T1000 (cell line): ENCODE results near the gene HIPK4.

Experiments used
- DNase-seq: peaks from one replicate; lab custom pipeline; 2025; ENCODE audit warnings: mixed read lengths; lab: John Stamatoyannopoulos, UW

Gene HIPK4

GRCh38 chr19:40365613-40366401, 24.2 kb downstream of the HIPK4 start:
- no peak for DNase-seq

- DNase-seq, result no peak
Observed at GRCh38 chr19:40365010-40365409, 25.0 kb downstream of the HIPK4 start.

GRCh38 chr19:40363069-40363468, 26.9 kb downstream of the HIPK4 start:
- DNase-seq, result no peak

- no peak for DNase-seq
Observed at GRCh38 chr19:40362160-40362559, 27.8 kb downstream of the HIPK4 start.

GRCh38 chr19:40360708-40361241, 29.2 kb downstream of the HIPK4 start:
- DNase-seq, result no peak

- DNase-seq, result no peak
Observed at GRCh38 chr19:40360020-40360707, 29.8 kb downstream of the HIPK4 start.

GRCh38 chr19:40358773-40359172, 31.2 kb downstream of the HIPK4 start:
- no peak for DNase-seq

- no peak for DNase-seq
Observed at GRCh38 chr19:40357640-40358039, 32.3 kb downstream of the HIPK4 start.

- no peak for DNase-seq
Observed at GRCh38 chr19:40356681-40357595, 33.0 kb downstream of the HIPK4 start.

GRCh38 chr19:40355975-40356680, 33.9 kb downstream of the HIPK4 start:
- DNase-seq, result no peak

GRCh38 chr19:40348961-40349507, 40.9 kb downstream of the HIPK4 start:
- DNase-seq, result no peak

GRCh38 chr19:40348125-40348913, 41.7 kb downstream of the HIPK4 start, which contains the start of the genes C19orf47 and PLD3:
C19orf47 (minus strand) TSS chr19:40348397; CDS start chr19:40341857, 6,540 bp downstream.
PLD3 (plus strand) TSS chr19:40348695; CDS start chr19:40366484, 17,789 bp downstream.
- peak; percentile 98 for DNase-seq

- DNase-seq, result no peak
Observed at GRCh38 chr19:40344422-40344821, 45.6 kb downstream of the HIPK4 start.

GRCh38 chr19:40342644-40343311, 47.2 kb downstream of the HIPK4 start:
- DNase-seq, result no peak

- DNase-seq, result no peak
Observed at GRCh38 chr19:40341601-40342482, 48.1 kb downstream of the HIPK4 start.

- DNase-seq, result no peak
Observed at GRCh38 chr19:40339018-40339728, 50.8 kb downstream of the HIPK4 start.

- no peak for DNase-seq
Observed at GRCh38 chr19:40337594-40337993, 52.4 kb downstream of the HIPK4 start.

GRCh38 chr19:40337107-40337506, 52.9 kb downstream of the HIPK4 start:
- DNase-seq, result no peak
